Activated effector memory CD4-positive, alpha-beta T cell treated with Interleukin-2 at 50 U/mL for 16 hours (primary cell): ENCODE measurements around the gene FAM111A.
"Not testable (repeated sequence)": the region's sequence is repeated elsewhere in the genome, so short reads cannot be mapped to it uniquely, and the experiment has no call there.

Experiments
- DNase-seq: peaks from one replicate; pipeline ENCODE4 v3.0.0-alpha.2; 2020

FAM111A gene

GRCh38 chr11:59142530-59143507, at the start of gene FAM111A:
FAM111A (plus strand) TSS chr11:59142856; CDS start chr11:59148873, 6,017 bp downstream.
- peak; percentile 82 for DNase-seq

- not testable (repeated sequence) for DNase-seq
Observed at GRCh38 chr11:59093576-59093975, 49.1 kb upstream of the FAM111A start.

- DNase-seq: not testable (repeated sequence)
Observed at GRCh38 chr11:59095225-59095624, 47.4 kb upstream of the FAM111A start.

GRCh38 chr11:59095972-59096575, 46.6 kb upstream of the FAM111A start:
- not testable (repeated sequence) for DNase-seq

GRCh38 chr11:59097113-59097708, 45.4 kb upstream of the FAM111A start:
- peak; percentile 46 for DNase-seq

GRCh38 chr11:59097938-59098337, 44.7 kb upstream of the FAM111A start:
- not testable (repeated sequence) for DNase-seq

- DNase-seq: peak; percentile 54
Observed at GRCh38 chr11:59102259-59102765, 40.3 kb upstream of the FAM111A start.

GRCh38 chr11:59106363-59107336, 36.0 kb upstream of the FAM111A start, which contains the start of gene FAM111B:
FAM111B (plus strand) TSS chr11:59107237; CDS start chr11:59109626, 2,389 bp downstream.
- peak; percentile 52 for DNase-seq

- DNase-seq: not testable (repeated sequence)
Observed at GRCh38 chr11:59107721-59108120, 34.9 kb upstream of the FAM111A start.

- DNase-seq: no peak
Observed at GRCh38 chr11:59112494-59112893, 30.2 kb upstream of the FAM111A start.

- DNase-seq: no peak
Observed at GRCh38 chr11:59114344-59114743, 28.3 kb upstream of the FAM111A start.

GRCh38 chr11:59115553-59115952, 27.1 kb upstream of the FAM111A start:
- DNase-seq: no peak

- no peak for DNase-seq
Observed at GRCh38 chr11:59117774-59118173, 24.9 kb upstream of the FAM111A start.

- no peak for DNase-seq
Observed at GRCh38 chr11:59119826-59120225, 22.8 kb upstream of the FAM111A start.

GRCh38 chr11:59135648-59136461, 6.8 kb upstream of the FAM111A start:
- DNase-seq: peak; percentile 80

GRCh38 chr11:59136551-59136950, 6.1 kb upstream of the FAM111A start:
- not testable (repeated sequence) for DNase-seq

GRCh38 chr11:59137190-59137589, 5.5 kb upstream of the FAM111A start:
- DNase-seq: no peak

GRCh38 chr11:59138643-59139042, 4.0 kb upstream of the FAM111A start:
- DNase-seq: no peak

- DNase-seq: no peak
Observed at GRCh38 chr11:59141191-59141590, 1.5 kb upstream of the FAM111A start.

- no peak for DNase-seq
Observed at GRCh38 chr11:59141673-59142460, 789 bp upstream of the FAM111A start.
